H9 (cell line): ENCODE measurements around the gene PPM1H. TPM values are rescaled to one million over a fixed set of nuclear protein-coding genes. Genes with fewer than 3 reads are reported as not detected.

Experiments
- DNase-seq: peaks from one replicate; pipeline ENCODE4 v3.0.0-alpha.2; 2017
- H2AFZ ChIP-seq: one replicate; pipeline ENCODE4 v1.6.1; 2013; ENCODE audit warnings: mild to moderate bottlenecking, low read length, control low read depth, moderate library complexity
- H2AK5ac ChIP-seq: 2 replicates; pipeline ENCODE4 v1.6.1; 2013; ENCODE audit warnings: low read length, control low read depth, mixed read lengths; ENCODE audit not compliant: insufficient read length
- H2BK120ac ChIP-seq: one replicate; pipeline ENCODE4 v1.6.1; 2013; ENCODE audit warnings: low read depth, mild to moderate bottlenecking, low read length, control low read depth, inconsistent platforms; ENCODE audit not compliant: poor library complexity, severe bottlenecking
- H2BK12ac ChIP-seq: 2 replicates; pipeline ENCODE4 v1.6.1; 2013; ENCODE audit warnings: low read length, control low read depth, mixed read lengths, low read depth; ENCODE audit not compliant: insufficient read length
- H2BK15ac ChIP-seq: 2 replicates; pipeline ENCODE4 v1.6.1; 2013; ENCODE audit warnings: low read depth, low read length, control low read depth
- H2BK20ac ChIP-seq: one replicate; pipeline ENCODE4 v1.6.1; 2013; ENCODE audit warnings: low read depth, mild to moderate bottlenecking, low read length, control low read depth, inconsistent platforms; ENCODE audit not compliant: poor library complexity, severe bottlenecking
- H2BK5ac ChIP-seq: 2 replicates; pipeline ENCODE4 v1.6.1; 2013; ENCODE audit warnings: low read length, control low read depth, mixed read lengths; ENCODE audit not compliant: insufficient read length
- H3K14ac ChIP-seq: 2 replicates; pipeline ENCODE4 v1.6.1; 2013; ENCODE audit warnings: low read length, control low read depth; ENCODE audit not compliant: insufficient read depth
- H3K18ac ChIP-seq: 2 replicates; pipeline ENCODE4 v1.6.1; 2013; ENCODE audit warnings: low read depth, mild to moderate bottlenecking, mixed read lengths, low read length, control low read depth; ENCODE audit not compliant: insufficient read length
- H3K23ac ChIP-seq: 2 replicates; pipeline ENCODE4 v1.6.1; 2013; ENCODE audit warnings: low read length, control low read depth, mixed read lengths, low read depth; ENCODE audit not compliant: insufficient read length
- H3K23me2 ChIP-seq: 2 replicates; pipeline ENCODE4 v1.6.1; 2013; ENCODE audit warnings: low read depth, mild to moderate bottlenecking, mixed read lengths, low read length, control low read depth; ENCODE audit not compliant: insufficient read length, poor library complexity, severe bottlenecking
- H3K27ac ChIP-seq: 2 replicates; pipeline ENCODE4 v1.5.1; 2013; ENCODE audit warnings: low read length, control low read depth, mixed read lengths, low read depth; ENCODE audit not compliant: insufficient read length
- H3K27me3 ChIP-seq: 2 replicates; pipeline ENCODE4 v1.6.1; 2013; ENCODE audit warnings: low read length, control low read depth, inconsistent platforms; ENCODE audit not compliant: insufficient read depth
- H3K4ac ChIP-seq: 2 replicates; pipeline ENCODE4 v1.6.1; 2013; ENCODE audit warnings: low read depth, mild to moderate bottlenecking, control low read depth, inconsistent platforms, low read length, moderate library complexity
- H3K4me1 ChIP-seq: 2 replicates; pipeline ENCODE4 v1.6.1; 2013; ENCODE audit warnings: low read length, control low read depth, inconsistent platforms; ENCODE audit not compliant: insufficient read depth
- H3K4me2 ChIP-seq: 2 replicates; pipeline ENCODE4 v1.6.1; 2013; ENCODE audit warnings: low read length, control low read depth, mixed read lengths; ENCODE audit not compliant: insufficient read length, insufficient read depth
- H3K56ac ChIP-seq: 2 replicates; pipeline ENCODE4 v1.6.1; 2013; ENCODE audit warnings: low read depth, mild to moderate bottlenecking, mixed read lengths, low read length, control low read depth; ENCODE audit not compliant: insufficient read length
- H3K79me1 ChIP-seq: 2 replicates; pipeline ENCODE4 v1.6.1; 2013; ENCODE audit warnings: low read depth, mild to moderate bottlenecking, moderate library complexity, low read length, control low read depth, inconsistent platforms; ENCODE audit not compliant: insufficient read depth, poor library complexity, severe bottlenecking
- H3K79me2 ChIP-seq: 2 replicates; pipeline ENCODE4 v1.6.1; 2013; ENCODE audit warnings: low read length, control low read depth, inconsistent platforms; ENCODE audit not compliant: insufficient read depth
- H3K9ac ChIP-seq: 2 replicates; pipeline ENCODE4 v1.6.1; 2013; ENCODE audit warnings: low read length, control low read depth, mixed read lengths; ENCODE audit not compliant: insufficient read length; ENCODE audit errors: extremely low read depth
- H3K9me3 ChIP-seq: one replicate; pipeline ENCODE4 v1.6.1; 2013; ENCODE audit warnings: low read depth, low read length, inconsistent platforms; ENCODE audit not compliant: control insufficient read depth
- H3T11ph ChIP-seq: one replicate; pipeline ENCODE4 v1.6.1; 2013; ENCODE audit warnings: mild to moderate bottlenecking, low read length, control low read depth, inconsistent platforms
- H4K20me1 ChIP-seq: one replicate; pipeline ENCODE4 v1.6.1; 2013; ENCODE audit not compliant: control insufficient read depth, insufficient read length, insufficient read depth
- H4K5ac ChIP-seq: 2 replicates; pipeline ENCODE4 v1.6.1; 2013; ENCODE audit warnings: low read depth, mild to moderate bottlenecking, mixed read lengths, low read length, control low read depth; ENCODE audit not compliant: insufficient read length
- H4K8ac ChIP-seq: replicated peaks from 2 replicates; pipeline ENCODE4 v1.6.1; 2013; ENCODE audit warnings: low read length, control low read depth, mixed read lengths, low read depth; ENCODE audit not compliant: insufficient read length
- H4K91ac ChIP-seq: 2 replicates; pipeline ENCODE4 v1.6.1; 2013; ENCODE audit warnings: low read depth, mild to moderate bottlenecking, moderate library complexity, mixed read lengths, low read length, control low read depth; ENCODE audit not compliant: insufficient read length
- H3K27ac Mint-ChIP-seq, 3 experiments: 2 replicates in 2 of 3; 3 replicates in 1 of 3; pipeline ENCODE4 v1.8.0; 2020 to 2021; ENCODE audit warnings: mixed read lengths in 3 of 3, mild to moderate bottlenecking in 1 of 3, moderate library complexity in 1 of 3
- H3K27me3 Mint-ChIP-seq: 2 replicates; pipeline ENCODE4 v1.8.0; 2021; ENCODE audit warnings: low read depth, mild to moderate bottlenecking, moderate library complexity, mixed read lengths
- H3K36me3 Mint-ChIP-seq, 3 experiments: 2 replicates in 2 of 3; 3 replicates in 1 of 3; pipeline ENCODE4 v1.8.0; 2020 to 2021; ENCODE audit warnings: low read depth in 3 of 3, mixed read lengths in 3 of 3; ENCODE audit not compliant: insufficient read depth in 1 of 3
- H3K4me1 Mint-ChIP-seq, 2 experiments: 2 replicates each; pipeline ENCODE4 v1.8.0; 2020; ENCODE audit warnings: mixed read lengths in 2 of 2
- H3K4me3 Mint-ChIP-seq, 2 experiments: 2 replicates in 1 of 2; 3 replicates in 1 of 2; pipeline ENCODE4 v1.8.0; 2020 to 2021; ENCODE audit warnings: mild to moderate bottlenecking in 2 of 2, mixed read lengths in 2 of 2, moderate library complexity in 1 of 2
- H3K9me3 Mint-ChIP-seq, 2 experiments: 2 replicates in 1 of 2; 3 replicates in 1 of 2; pipeline ENCODE4 v1.8.0; 2020; ENCODE audit warnings: mild to moderate bottlenecking in 2 of 2, mixed read lengths in 2 of 2, moderate library complexity in 1 of 2
- WGBS: extraction: QIAGEN DNeasy Blood & Tissue Kit; methylation state at CpG from one replicate; pipeline ENCODE4 v1.1.7; 2013; ENCODE audit warnings: missing lambda C conversion rate, low lambda C conversion rate, mixed read lengths; ENCODE audit not compliant: insufficient read length; ENCODE audit errors: extremely low coverage; 5-methylcytosine and 5-hydroxymethylcytosine counted together
- total RNA-seq: library from RNA; stranded (reverse); gene quantifications from 2 replicates; pipeline ENCODE4 v1.2.1, GENCODE V29; 2021
- TF ChIP-seq, protein P1 (sequence below): fragments of 200-600 bp; sonication (generic); conservative IDR thresholded peaks from 3 replicates; pipeline ENCODE4 v1.8.0; 2021; ENCODE audit warnings: antibody characterized with exemption, mild to moderate bottlenecking

Gene PPM1H
- total RNA-seq, 1 experiment from 2014 or later = 22.1 TPM

DNA sequence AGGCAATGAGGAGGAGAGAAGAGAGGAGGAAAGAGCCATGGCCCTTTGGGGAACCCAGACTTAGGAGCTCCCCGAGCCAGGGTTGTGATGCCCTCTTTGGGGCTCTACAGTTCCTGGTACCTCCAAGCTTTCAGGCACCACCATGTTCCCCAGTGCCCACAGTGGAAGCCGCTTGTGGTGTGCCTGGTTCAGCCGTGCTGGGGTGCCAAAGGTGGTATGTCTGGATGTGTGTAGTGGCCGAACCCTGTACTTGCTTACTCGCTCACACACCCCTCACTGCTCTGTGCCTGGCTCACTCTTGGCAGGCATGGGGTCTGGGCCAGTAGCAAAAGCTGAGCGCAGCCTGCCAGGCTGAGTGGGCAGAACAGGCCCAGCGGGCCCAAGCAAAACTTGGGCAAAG is 257.6 kb downstream of the PPM1H start:
- no peak overlapping the region for H3K27ac Mint-ChIP-seq
- Histone ChIP-seq H2BK15ac (no peak overlapping the region), H3K18ac (no peak overlapping the region), H2AK5ac (no peak overlapping the region), H4K91ac (no peak overlapping the region), H3K4ac (no peak overlapping the region), H4K8ac (no peak overlapping the region), H3K9ac (no peak overlapping the region), H3T11ph (no peak overlapping the region), H2BK120ac (no peak overlapping the region), H3K27ac (no peak overlapping the region), H3K79me2 (no peaks in the 10 kb centered on the region), H4K20me1 (no peaks in the 10 kb centered on the region), H2BK5ac (no peak overlapping the region), H3K4me1 (no peaks in the 10 kb centered on the region; the same call in 1 of the 2 replicates), H3K23ac (no peak overlapping the region), H3K14ac (no peak overlapping the region), H3K79me1 (no peaks in the 10 kb centered on the region), H3K27me3 (no peaks in the 10 kb centered on the region), H3K4me2 (no peak overlapping the region), H4K5ac (no peak overlapping the region), H3K23me2 (no peaks in the 10 kb centered on the region), H3K9me3 (peaks cover 11% of the 10 kb centered on the region), H2BK20ac (no peak overlapping the region), H2AFZ (no peak overlapping the region), H3K56ac (no peak overlapping the region), H2BK12ac (no peak overlapping the region)
- TF ChIP-seq, protein P1, sequence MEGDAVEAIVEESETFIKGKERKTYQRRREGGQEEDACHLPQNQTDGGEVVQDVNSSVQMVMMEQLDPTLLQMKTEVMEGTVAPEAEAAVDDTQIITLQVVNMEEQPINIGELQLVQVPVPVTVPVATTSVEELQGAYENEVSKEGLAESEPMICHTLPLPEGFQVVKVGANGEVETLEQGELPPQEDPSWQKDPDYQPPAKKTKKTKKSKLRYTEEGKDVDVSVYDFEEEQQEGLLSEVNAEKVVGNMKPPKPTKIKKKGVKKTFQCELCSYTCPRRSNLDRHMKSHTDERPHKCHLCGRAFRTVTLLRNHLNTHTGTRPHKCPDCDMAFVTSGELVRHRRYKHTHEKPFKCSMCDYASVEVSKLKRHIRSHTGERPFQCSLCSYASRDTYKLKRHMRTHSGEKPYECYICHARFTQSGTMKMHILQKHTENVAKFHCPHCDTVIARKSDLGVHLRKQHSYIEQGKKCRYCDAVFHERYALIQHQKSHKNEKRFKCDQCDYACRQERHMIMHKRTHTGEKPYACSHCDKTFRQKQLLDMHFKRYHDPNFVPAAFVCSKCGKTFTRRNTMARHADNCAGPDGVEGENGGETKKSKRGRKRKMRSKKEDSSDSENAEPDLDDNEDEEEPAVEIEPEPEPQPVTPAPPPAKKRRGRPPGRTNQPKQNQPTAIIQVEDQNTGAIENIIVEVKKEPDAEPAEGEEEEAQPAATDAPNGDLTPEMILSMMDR = no peak
- no peak for DNase-seq
- H3K9me3 Mint-ChIP-seq = peaks cover 18 to 19% of the 10 kb centered on the region in 2 experiments
- no peak overlapping the region for H3K4me3 Mint-ChIP-seq
- peaks cover 25 to 42% (median 32%) of the 10 kb centered on the region in 3 experiments for H3K36me3 Mint-ChIP-seq
- peaks cover 17 to 18% of the 10 kb centered on the region in 2 experiments for H3K4me1 Mint-ChIP-seq
- WGBS = no CpG with 5 or more reads among the region's 7 CpGs
- H3K27me3 Mint-ChIP-seq = no peaks in the 10 kb centered on the region
